GM21786 (cell line): ENCODE results near the gene DNAJB1.

Experiments
- ATAC-seq: cut with Tn5 transposase; IDR thresholded peaks from one replicate; pipeline ENCODE4 v1.9.1; 2021; ENCODE audit not compliant: unreplicated experiment

The DNAJB1 gene

GRCh38 chr19:14474827-14475226, 43.4 kb downstream of the DNAJB1 start:
- no peak for ATAC-seq

GRCh38 chr19:14473978-14474578, 44.1 kb downstream of the DNAJB1 start:
- no peak for ATAC-seq

- no peak for ATAC-seq
Measured at GRCh38 chr19:14473073-14473977, 44.9 kb downstream of the DNAJB1 start.

DNA sequence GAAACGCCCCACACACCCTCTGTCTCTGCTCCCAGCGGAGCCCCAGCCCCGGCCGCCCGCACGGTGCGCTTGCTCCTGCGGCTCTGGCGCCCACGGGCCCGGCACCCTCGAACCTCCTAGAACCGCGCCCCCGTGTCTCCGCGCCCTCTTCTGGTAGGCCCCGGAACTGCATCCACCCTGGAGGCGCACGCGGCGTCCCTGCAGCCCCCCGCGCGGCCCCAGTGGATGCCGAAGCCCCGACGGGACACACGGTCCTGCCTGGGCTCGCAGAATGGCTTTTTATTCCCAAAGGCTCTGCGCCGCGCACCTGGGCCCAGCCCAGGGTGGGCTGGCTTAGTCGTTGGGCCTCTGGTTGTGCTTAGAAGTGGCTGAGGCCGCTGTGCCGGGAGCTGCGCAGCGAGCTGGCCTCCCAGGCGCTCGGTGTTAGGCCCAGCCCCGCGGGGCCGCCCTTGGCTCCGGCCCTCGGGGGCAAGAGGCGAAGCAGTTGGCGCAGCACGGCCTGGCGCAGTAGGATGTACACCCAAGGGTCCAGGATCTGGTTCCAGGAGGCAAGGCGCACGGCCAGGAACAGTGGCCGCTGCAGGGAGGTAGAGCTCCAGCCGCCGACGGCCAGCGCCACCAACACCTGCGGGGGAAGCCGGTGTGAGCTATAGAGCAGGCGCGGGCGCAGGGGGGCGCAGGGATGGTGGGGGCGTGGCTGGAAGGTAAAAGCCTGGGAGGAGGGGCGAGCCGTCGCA, 45.8 kb downstream of the DNAJB1 start:
- no peak for ATAC-seq

DNA sequence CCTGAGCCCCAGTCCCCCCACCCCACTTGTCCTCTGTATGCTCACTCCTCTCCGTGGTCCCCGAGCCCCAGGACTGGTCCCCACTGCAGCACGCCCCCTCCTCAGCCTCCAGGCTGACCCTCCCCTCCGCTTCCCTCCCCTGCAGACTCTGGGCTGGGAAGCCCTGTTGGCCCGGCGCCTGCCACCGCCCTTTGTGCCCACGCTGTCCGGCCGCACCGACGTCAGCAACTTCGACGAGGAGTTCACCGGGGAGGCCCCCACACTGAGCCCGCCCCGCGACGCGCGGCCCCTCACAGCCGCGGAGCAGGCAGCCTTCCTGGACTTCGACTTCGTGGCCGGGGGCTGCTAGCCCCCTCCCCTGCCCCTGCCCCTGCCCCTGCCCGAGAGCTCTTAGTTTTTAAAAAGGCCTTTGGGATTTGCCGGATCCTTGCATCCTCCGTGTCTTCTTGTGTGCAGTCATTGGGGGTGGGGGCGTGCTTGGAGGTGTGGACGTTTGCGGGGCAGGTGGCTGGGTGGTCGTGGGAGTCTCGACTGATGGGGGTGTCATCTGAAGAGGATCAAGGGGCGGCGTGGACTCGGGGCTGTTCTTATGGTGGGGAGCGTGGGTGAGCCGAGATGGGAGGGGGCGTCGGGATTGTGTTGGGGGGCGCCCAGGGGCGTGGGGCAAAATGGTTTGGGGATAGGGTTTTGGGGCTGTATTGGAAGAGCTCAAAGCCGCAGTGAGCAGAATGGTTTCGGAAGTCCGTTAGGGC, 46.6 kb downstream of the DNAJB1 start:
- ATAC-seq, result no peak

DNA sequence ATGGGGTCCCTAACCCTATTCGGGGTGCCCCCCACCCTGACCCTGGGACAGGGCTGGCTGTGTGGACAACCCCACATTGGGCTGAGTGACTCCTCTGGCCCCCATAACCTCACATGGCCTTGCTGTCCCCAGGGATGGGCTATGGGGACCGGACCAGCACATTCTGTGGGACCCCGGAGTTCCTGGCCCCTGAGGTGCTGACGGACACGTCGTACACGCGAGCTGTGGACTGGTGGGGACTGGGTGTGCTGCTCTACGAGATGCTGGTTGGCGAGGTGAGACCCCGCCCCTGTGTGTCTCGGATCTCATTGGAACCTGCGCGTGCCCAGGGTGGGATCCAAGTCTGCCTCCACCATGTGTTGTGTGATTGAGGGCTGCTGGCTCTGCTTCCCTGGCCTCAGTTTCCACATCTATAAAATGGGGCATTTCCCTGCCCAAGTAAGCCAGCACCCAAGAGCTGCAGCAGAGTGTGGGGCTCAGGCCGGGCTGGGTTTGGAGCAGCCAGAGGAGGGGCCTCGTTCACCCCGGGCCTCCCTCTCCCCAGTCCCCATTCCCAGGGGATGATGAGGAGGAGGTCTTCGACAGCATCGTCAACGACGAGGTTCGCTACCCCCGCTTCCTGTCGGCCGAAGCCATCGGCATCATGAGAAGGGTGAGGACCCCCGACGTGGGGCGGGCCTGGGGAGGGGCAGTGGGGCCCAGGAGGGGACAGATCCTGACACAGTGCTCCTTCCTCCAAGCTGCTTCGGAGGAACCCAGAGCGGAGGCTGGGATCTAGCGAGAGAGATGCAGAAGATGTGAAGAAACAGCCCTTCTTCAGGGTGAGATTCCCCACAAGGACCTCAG, 47.9 kb downstream of the DNAJB1 start:
- ATAC-seq, result no peak

DNA sequence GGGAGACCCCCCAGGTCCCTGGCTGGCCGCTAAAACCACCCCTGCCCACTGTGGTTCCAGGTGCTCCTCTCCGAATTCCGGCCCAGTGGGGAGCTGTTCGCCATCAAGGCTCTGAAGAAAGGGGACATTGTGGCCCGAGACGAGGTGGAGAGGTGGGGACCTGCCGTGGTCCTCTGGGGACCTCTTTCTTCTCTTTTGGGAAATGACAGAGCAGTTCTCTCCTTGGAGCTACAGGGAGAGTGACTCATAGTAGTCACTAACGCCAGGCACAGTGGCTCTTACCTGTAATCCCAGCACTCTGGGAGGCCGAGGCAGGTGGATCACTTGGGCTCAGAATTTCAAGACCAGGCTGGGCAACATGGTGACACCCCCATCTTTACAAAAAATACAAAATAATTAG, 50.4 kb downstream of the DNAJB1 start:
- no peak for ATAC-seq

DNA sequence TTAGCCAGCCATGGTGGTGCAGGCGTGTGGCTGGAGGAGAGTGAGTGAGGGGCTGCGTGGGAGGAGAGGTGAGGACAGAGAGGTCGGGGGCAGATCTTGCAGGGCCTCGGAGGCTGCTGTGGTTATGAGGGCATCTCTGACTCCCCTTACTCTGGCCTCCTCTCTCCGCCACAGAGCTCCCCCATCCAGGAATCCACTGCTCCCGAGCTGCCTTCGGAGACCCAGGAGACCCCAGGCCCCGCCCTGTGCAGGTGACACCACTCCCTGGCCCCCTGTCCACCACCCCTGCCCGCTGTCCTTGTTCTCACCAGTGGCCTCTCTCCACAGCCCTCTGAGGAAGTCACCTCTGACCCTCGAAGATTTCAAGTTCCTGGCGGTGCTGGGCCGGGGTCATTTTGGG, 50.8 kb downstream of the DNAJB1 start:
- no peak for ATAC-seq
